ENCODE results near the gene ITM2A.

ITM2A gene

GRCh38 chrX:79330022-79330421 lies 37.1 kb downstream of the ITM2A start:
- no peak for DNase-seq (ENCODE audit: low read depth)
- H3K4me3 ChIP-seq (replicated peaks; ENCODE audit: low read depth, low read length) = no peak overlapping the region
- TF ChIP-seq CTCF (IDR thresholded peaks at IDR 0.05; ENCODE audit: low read length, missing control alignments) = no peak

- DNase-seq (ENCODE audit: low read depth) = no peak
- no peak for TF ChIP-seq CTCF (IDR thresholded peaks at IDR 0.05; ENCODE audit: low read length, missing control alignments)
- H3K4me3 ChIP-seq (replicated peaks; ENCODE audit: low read depth, low read length) = no peak overlapping the region
These were observed 41.7 kb downstream of the ITM2A start for GRCh38 chrX:79325263-79325958.

All from fibroblast of pulmonary artery (primary cell).